H1 (cell line): Measurements from ENCODE around the gene EID1. TPM values are rescaled to one million over a fixed set of nuclear protein-coding genes. Genes with fewer than 3 reads are reported as not detected.

Experiments
- CTCF ChIA-PET: fragments of 300-600 bp; sonication (Branson Sonifier 250); formaldehyde crosslinking; loops from one replicate; lab custom pipeline; 2021; ENCODE audit not compliant: partially characterized antibody; lab: Charles Lee
- POLR2A ChIA-PET: fragments of 300-600 bp; sonication (Branson Sonifier 250); formaldehyde crosslinking; loops from one replicate; lab custom pipeline; 2021; ENCODE audit warnings: inconsistent platforms; ENCODE audit not compliant: partially characterized antibody; lab: Charles Lee
- DNase-seq, 2 experiments: peaks; one replicate each; pipeline versions ENCODE4 v3.0.0 to v3.0.0-alpha.2; 2010 to 2022; ENCODE audit warnings: low spot score in 2 of 2, low read depth in 1 of 2, mixed read lengths in 1 of 2
- FAIRE-seq: peaks from 2 replicates; lab custom pipeline; 2011; peaks lifted over from hg19 to GRCh38; lab: Jason Lieb, UNC
- H2AFZ ChIP-seq: 2 replicates; pipeline ENCODE4 v1.8.1; 2012; ENCODE audit warnings: low read length, inconsistent platforms
- H2AK5ac ChIP-seq: 2 replicates; pipeline ENCODE4 v1.6.1; 2013; ENCODE audit warnings: low read depth, low read length
- H2BK120ac ChIP-seq: replicated peaks from 2 replicates; pipeline ENCODE3; 2013; ENCODE audit warnings: low read depth, low read length, inconsistent platforms
- H2BK12ac ChIP-seq: 2 replicates; pipeline ENCODE4 v1.6.1; 2013; ENCODE audit warnings: low read depth, low read length
- H2BK15ac ChIP-seq: 2 replicates; pipeline ENCODE4 v1.6.1; 2013; ENCODE audit warnings: low read length
- H2BK20ac ChIP-seq: 2 replicates; pipeline ENCODE4 v1.6.1; 2013; ENCODE audit warnings: low read length
- H2BK5ac ChIP-seq: 2 replicates; pipeline ENCODE4 v1.6.1; 2013; ENCODE audit warnings: low read depth, low read length
- H3K14ac ChIP-seq: 2 replicates; pipeline ENCODE4 v1.6.1; 2013; ENCODE audit warnings: inconsistent platforms; ENCODE audit not compliant: insufficient read length
- H3K18ac ChIP-seq: 2 replicates; pipeline ENCODE4 v1.6.1; 2013; ENCODE audit warnings: low read length; ENCODE audit errors: extremely low read depth
- H3K23ac ChIP-seq: 2 replicates; pipeline ENCODE4 v1.6.1; 2013; ENCODE audit warnings: inconsistent platforms; ENCODE audit not compliant: insufficient read length
- H3K23me2 ChIP-seq: 2 replicates; pipeline ENCODE4 v1.6.1; 2013; ENCODE audit warnings: low read depth, low read length
- H3K27ac ChIP-seq: 2 replicates; pipeline ENCODE4 v1.6.1; 2011; ENCODE audit warnings: low read depth, low read length, inconsistent platforms
- H3K27me3 ChIP-seq, 4 experiments: replicated peaks in 1 of 4; 1 replicate in 1 of 4; 2 replicates in 3 of 4; pipeline versions ENCODE4 v1.6.1 to v1.8.1; 2011 to 2013; ENCODE audit warnings: low read length in 3 of 4, mild to moderate bottlenecking in 3 of 4, inconsistent platforms in 2 of 4, mixed read lengths in 2 of 4, moderate library complexity in 1 of 4; ENCODE audit not compliant: control insufficient read depth in 3 of 4, insufficient read depth in 3 of 4; ENCODE audit errors: extremely low read depth in 1 of 4
- H3K36me3 ChIP-seq, 4 experiments: 2 replicates each; pipeline versions ENCODE4 v1.6.1 to v1.8.1; 2011 to 2013; ENCODE audit warnings: mild to moderate bottlenecking in 4 of 4, low read length in 3 of 4, moderate library complexity in 2 of 4, control low read depth in 1 of 4, inconsistent platforms in 1 of 4; ENCODE audit not compliant: insufficient read depth in 4 of 4, control insufficient read depth in 2 of 4
- H3K4ac ChIP-seq: replicated peaks from 2 replicates; pipeline ENCODE3; 2013; ENCODE audit warnings: low read length, low read depth, mixed read lengths, inconsistent platforms; ENCODE audit not compliant: insufficient read length
- H3K4me1 ChIP-seq, 4 experiments: replicated peaks in 1 of 4; 1 replicate in 1 of 4; 2 replicates in 3 of 4; pipeline versions ENCODE4 v1.6.1 to v1.8.1; 2011 to 2013; ENCODE audit warnings: low read length in 3 of 4, inconsistent platforms in 2 of 4, mixed read lengths in 1 of 4; ENCODE audit not compliant: insufficient read depth in 4 of 4, control insufficient read depth in 3 of 4
- H3K4me2 ChIP-seq, 2 experiments: 2 replicates each; pipeline versions ENCODE4 v1.6.1 to v1.8.1; 2011 to 2013; ENCODE audit warnings: low read depth in 2 of 2, low read length in 2 of 2, control low read depth in 1 of 2, inconsistent platforms in 1 of 2, mild to moderate bottlenecking in 1 of 2; ENCODE audit not compliant: insufficient read depth in 1 of 2
- H3K4me3 ChIP-seq, 4 experiments: fragments of 200-600, 300-600 bp in 1 of 4; sonication (generic), shearing (Covaris generic), sonication (Bioruptor Twin) in 1 of 4; 2 replicates each; pipeline versions ENCODE4 v1.5.1 to v1.8.1; 2011 to 2016; ENCODE audit warnings: low read length in 4 of 4, low read depth in 3 of 4, control low read depth in 2 of 4, inconsistent platforms in 2 of 4, mild to moderate bottlenecking in 2 of 4, mixed read lengths in 1 of 4, moderate library complexity in 1 of 4; ENCODE audit not compliant: insufficient read depth in 2 of 4; ENCODE audit errors: extremely low read depth in 1 of 4
- H3K56ac ChIP-seq: replicated peaks from 2 replicates; pipeline ENCODE3; 2013; ENCODE audit warnings: low read depth, mild to moderate bottlenecking, mixed read lengths, low read length, inconsistent platforms; ENCODE audit not compliant: insufficient read length
- H3K79me1 ChIP-seq: 2 replicates; pipeline ENCODE4 v1.6.1; 2013; ENCODE audit warnings: low read depth, low read length, control low read depth
- H3K79me2 ChIP-seq, 2 experiments: 2 replicates each; pipeline versions ENCODE4 v1.6.1 to v1.8.1; 2012 to 2013; ENCODE audit warnings: low read length in 2 of 2, mild to moderate bottlenecking in 2 of 2, inconsistent platforms in 1 of 2; ENCODE audit not compliant: insufficient read depth in 2 of 2, control insufficient read depth in 1 of 2
- H3K9ac ChIP-seq, 4 experiments: replicated peaks in 1 of 4; 1 replicate in 1 of 4; 2 replicates in 3 of 4; pipeline versions ENCODE4 v1.6.1 to v1.8.1; 2011 to 2013; ENCODE audit warnings: low read depth in 3 of 4, low read length in 3 of 4, control low read depth in 2 of 4, mild to moderate bottlenecking in 2 of 4, moderate library complexity in 2 of 4, inconsistent platforms in 1 of 4; ENCODE audit errors: extremely low read depth in 1 of 4
- H3K9me3 ChIP-seq, 2 experiments: 2 replicates each; pipeline versions ENCODE4 v1.6.1 to v1.8.1; 2012 to 2013; ENCODE audit warnings: mild to moderate bottlenecking in 2 of 2, moderate library complexity in 2 of 2, control low read depth in 1 of 2, inconsistent platforms in 1 of 2, low read depth in 1 of 2, low read length in 1 of 2, mixed read lengths in 1 of 2; ENCODE audit not compliant: insufficient read depth in 2 of 2
- H4K20me1 ChIP-seq, 2 experiments: replicated peaks in 1 of 2; 2 replicates each; pipeline versions ENCODE3 to v1.8.1; 2011 to 2013; ENCODE audit warnings: inconsistent platforms in 2 of 2, low read length in 2 of 2, mild to moderate bottlenecking in 1 of 2; ENCODE audit not compliant: insufficient read depth in 2 of 2, control insufficient read depth in 1 of 2
- H4K5ac ChIP-seq: 2 replicates; pipeline ENCODE4 v1.6.1; 2013; ENCODE audit warnings: low read length, low read depth, mixed read lengths, inconsistent platforms; ENCODE audit not compliant: insufficient read length
- H4K8ac ChIP-seq: 2 replicates; pipeline ENCODE4 v1.8.0; 2013; ENCODE audit warnings: mild to moderate bottlenecking, moderate library complexity, low read length, inconsistent platforms; ENCODE audit not compliant: insufficient read depth; ENCODE audit errors: extremely low read depth
- H4K91ac ChIP-seq: replicated peaks from 2 replicates; pipeline ENCODE3; 2013; ENCODE audit warnings: low read length, mixed read lengths, inconsistent platforms; ENCODE audit not compliant: insufficient read length
- CTBP2 ChIP-seq: IDR thresholded peaks from 2 replicates; pipeline ENCODE4 v1.7.0; 2011; ENCODE audit warnings: borderline replicate concordance, mild to moderate bottlenecking, moderate library complexity, mixed read lengths, low read length; ENCODE audit not compliant: insufficient read depth, insufficient read length
- EGR1 ChIP-seq: IDR thresholded peaks from 2 replicates; pipeline ENCODE4 v1.6.1; 2011; ENCODE audit warnings: low read depth, low read length, borderline replicate concordance
- GTF2F1 ChIP-seq: IDR thresholded peaks from 2 replicates; pipeline ENCODE4 v1.6.1; 2012; ENCODE audit warnings: low read depth, low read length, improper control_type of control experiment, borderline replicate concordance
- RAD21 ChIP-seq, 2 experiments: IDR thresholded peaks in 1 of 2; conservative IDR thresholded peaks in 1 of 2; 2 replicates each; pipeline ENCODE4 v1.6.1; 2011; ENCODE audit warnings: low read depth in 2 of 2, low read length in 2 of 2, improper control_type of control experiment in 1 of 2, inconsistent platforms in 1 of 2, mild to moderate bottlenecking in 1 of 2, moderate library complexity in 1 of 2
- SIN3A ChIP-seq, 2 experiments: IDR thresholded peaks in 1 of 2; conservative IDR thresholded peaks in 1 of 2; 2 replicates each; pipeline ENCODE4 v1.6.1; 2011 to 2012; ENCODE audit warnings: low read length in 2 of 2, improper control_type of control experiment in 1 of 2, low read depth in 1 of 2, mild to moderate bottlenecking in 1 of 2
- SIRT6 ChIP-seq: IDR thresholded peaks from one replicate; pipeline ENCODE4 v1.7.1; 2012; ENCODE audit warnings: low read length, inconsistent platforms
- SIX5 ChIP-seq: IDR thresholded peaks from 2 replicates; pipeline ENCODE4 v1.6.1; 2011; ENCODE audit warnings: mild to moderate bottlenecking, low read depth, low read length
- WGBS, 2 experiments: shearing (Covaris generic) in 1 of 2; methylation state at CpG; one replicate each; pipeline versions ENCODE4 v1.1.6 to v1.1.7; 2013 to 2015; ENCODE audit warnings: low lambda C conversion rate in 2 of 2, mixed read lengths in 2 of 2, inconsistent platforms in 1 of 2, low coverage in 1 of 2, missing lambda C conversion rate in 1 of 2; ENCODE audit not compliant: insufficient replicate concordance in 2 of 2, insufficient coverage in 1 of 2, insufficient read length in 1 of 2; ENCODE audit errors: extremely low coverage in 1 of 2, missing lambda C conversion rate in 1 of 2; 5-methylcytosine and 5-hydroxymethylcytosine counted together
- polyA plus RNA-seq, 7 experiments: library from polyadenylated mRNA; depleted of rRNA in 3 of 7; stranded (reverse) in 5 of 7; unstranded in 2 of 7; fragments of >200 nt in 5 of 7; fragments of 200-250 nt in 2 of 7; gene quantifications; 1 replicate in 5 of 7; 2 replicates in 1 of 7; 4 replicates in 1 of 7; pipeline versions ENCODE4 v1.2.1 to v1.2.3, GENCODE V29; 2011 to 2013; ENCODE audit warnings: missing spikeins in 2 of 7, mixed read lengths in 2 of 7
- total RNA-seq: library from RNA; stranded (reverse); fragmentation: NEBNext Ultra II Directional; extraction: Animal tissue kit (Norgen Biotek cat#: 25700); gene quantifications from 2 replicates; pipeline ENCODE4 v1.2.1, GENCODE V29; 2021

The EID1 gene
- total and polyA plus RNA-seq, 2 of the 8 experiments (the other 6 are each of a cell fraction or from before 2014, with no cell fraction given) = 101 to 110 TPM

DNA sequence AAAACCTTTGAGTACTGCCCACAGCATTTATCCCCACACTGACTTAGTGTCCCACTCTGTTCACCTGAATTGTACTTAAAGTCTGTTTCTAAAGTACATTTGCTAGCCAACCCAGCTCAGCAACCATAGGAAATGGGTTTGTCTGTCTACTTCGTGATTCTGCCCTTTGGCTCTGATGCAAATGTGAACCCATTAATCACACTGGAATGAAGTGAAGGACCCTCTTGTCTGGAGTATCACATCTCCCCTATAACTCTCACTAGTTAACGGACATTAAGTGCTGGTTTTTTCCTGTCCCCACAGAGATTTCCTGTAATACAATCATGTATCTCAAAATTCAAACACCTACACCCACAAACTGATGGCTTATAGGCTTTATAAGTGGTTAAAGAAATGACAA lies 20.5 kb downstream of the EID1 start:
- H3K79me1 ChIP-seq = no peaks in the 10 kb centered on the region
- H2BK120ac ChIP-seq = no peak overlapping the region
- H2AK5ac ChIP-seq = no peak overlapping the region
- H3K23ac ChIP-seq = no peak overlapping the region
- H3K18ac ChIP-seq = no peak overlapping the region
- no peak overlapping the region for H2BK20ac ChIP-seq
- no peaks in the 10 kb centered on the region for H3K9me3 ChIP-seq
- 95% methylated on average over 2 of the region's 2 CpGs; no CpG with 5 or more reads in 1 of the 2 experiments for WGBS, 2 experiments
- H3K9ac ChIP-seq = no peak overlapping the region
- CTCF ChIA-PET = no interaction called here
- no peaks in the 10 kb centered on the region for H3K36me3 ChIP-seq
- no peak for DNase-seq
- no peak overlapping the region for H3K4me2 ChIP-seq
- no peak overlapping the region for H3K56ac ChIP-seq
- FAIRE-seq = no peak
- H4K91ac ChIP-seq = no peak overlapping the region
- peaks cover 2 to 6% (median 3%) of the 10 kb centered on the region in 4 experiments; a peak in 3 of 7 replicates for H3K4me1 ChIP-seq
- no peaks in the 10 kb centered on the region for H4K20me1 ChIP-seq
- H3K4me3 ChIP-seq = no peak overlapping the region
- H3K79me2 ChIP-seq = no peaks in the 10 kb centered on the region
- H4K5ac ChIP-seq = no peak overlapping the region
- H2BK15ac ChIP-seq = no peak overlapping the region
- H4K8ac ChIP-seq = no peak overlapping the region
- no peak overlapping the region for H2BK12ac ChIP-seq
- POLR2A ChIA-PET = interaction anchor here (2.7 kb wide), 1 partner anchor 20 kb away, joined by 15 read pairs; the partner anchor contains the start of gene EID1
- H3K23me2 ChIP-seq = no peaks in the 10 kb centered on the region
- H2AFZ ChIP-seq = peak overlapping the region; percentile 99; the same call in 1 of the 2 replicates
- no peak overlapping the region for H3K14ac ChIP-seq
- no peak overlapping the region for H3K4ac ChIP-seq
- H3K27me3 ChIP-seq = no peaks in the 10 kb centered on the region
- no peak overlapping the region for H3K27ac ChIP-seq
- no peak overlapping the region for H2BK5ac ChIP-seq
- TF ChIP-seq SIRT6 (no peak), SIN3A (conservative IDR thresholded peaks at IDR 0.05 in 1 of 2, IDR thresholded peaks at IDR 0.05 in 1 of 2; ENCODE audit: low read depth in 1 of 2, low read length in 2 of 2) (no peak), GTF2F1 (no peak), EGR1 (no peak), CTBP2 (no peak), SIX5 (no peak), RAD21 (IDR thresholded peaks at IDR 0.05 in 1 of 2, conservative IDR thresholded peaks at IDR 0.05 in 1 of 2; ENCODE audit: low read depth in 2 of 2, low read length in 2 of 2) (no peak)
